ENCODE results near the gene HSPB2. TPM values are rescaled to one million over a fixed set of nuclear protein-coding genes. Genes with fewer than 3 reads are reported as not detected.

HSPB2 gene
- total RNA-seq, 2 experiments from 2014 or later = 0.23 TPM; not detected in 1

DNA sequence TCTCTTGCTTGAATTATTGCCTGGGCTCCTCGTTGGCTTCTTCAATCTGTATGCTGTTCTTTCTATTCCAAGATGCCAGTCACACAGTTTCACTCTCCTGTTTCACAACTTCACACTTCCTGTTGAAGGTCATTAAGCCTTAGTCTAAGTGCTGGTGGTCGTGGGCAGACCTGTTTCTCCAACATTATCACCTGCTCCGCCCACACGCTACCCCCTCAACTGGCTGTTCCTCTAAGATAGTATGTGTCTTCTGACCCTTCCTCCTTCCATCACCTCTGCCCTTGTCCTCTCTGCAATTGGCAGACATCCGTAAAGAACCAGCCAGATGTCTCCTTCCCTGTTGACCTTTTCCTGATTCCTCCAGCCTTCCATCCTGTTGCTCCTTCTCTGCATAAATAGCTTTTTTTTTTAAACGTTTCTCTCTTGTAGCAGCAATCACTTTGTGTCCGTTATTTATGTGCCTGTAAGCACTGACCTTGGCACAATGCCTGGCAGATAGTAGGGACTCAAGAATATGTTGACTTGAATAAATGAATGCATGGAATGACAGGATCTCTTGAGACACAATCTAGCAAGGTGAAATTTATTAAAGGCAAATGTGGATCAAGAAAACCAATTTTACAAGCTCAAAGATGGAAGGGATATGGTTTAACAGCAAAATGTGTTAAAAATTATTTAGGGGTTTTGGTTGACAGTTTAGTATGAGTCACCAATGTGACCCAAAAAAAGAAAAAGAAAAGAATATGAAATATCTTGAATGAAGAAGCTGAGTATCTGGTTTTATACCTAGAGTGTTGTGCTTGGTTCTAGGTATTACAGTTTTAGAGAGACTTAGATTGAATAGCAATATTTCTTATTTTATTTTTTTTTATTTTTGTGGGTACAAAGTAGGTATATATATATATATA is 37.2 kb downstream of the HSPB2 start:
- Mint-ChIP-seq H3K4me3 (no peak overlapping the region), H3K9me3 (no peaks in the 10 kb centered on the region), H3K4me1 (peaks cover 9% of the 10 kb centered on the region), H3K27me3 (peaks cover under 1% of the 10 kb centered on the region), H3K36me3 (no peaks in the 10 kb centered on the region), H3K27ac (no peak overlapping the region)
- no peak for DNase-seq
- ATAC-seq (ENCODE audit: low read depth) = no peak
- POLR2A ChIA-PET = no interaction called here

- Mint-ChIP-seq H3K9me3 (no peaks in the 10 kb centered on the region), H3K4me3 (no peak overlapping the region), H3K4me1 (peaks cover 9% of the 10 kb centered on the region), H3K36me3 (no peaks in the 10 kb centered on the region), H3K27ac (no peak overlapping the region), H3K27me3 (no peaks in the 10 kb centered on the region)
- POLR2A ChIA-PET = no interaction called here
- DNase-seq (no peak), ATAC-seq (ENCODE audit: low read depth) (no peak)
These were observed 39.0 kb downstream of the HSPB2 start for GRCh38 chr11:111951565-111951964.

- Mint-ChIP-seq H3K4me3 (no peak overlapping the region), H3K27ac (no peak overlapping the region), H3K36me3 (no peaks in the 10 kb centered on the region), H3K4me1 (peaks cover 8% of the 10 kb centered on the region), H3K27me3 (no peaks in the 10 kb centered on the region), H3K9me3 (no peaks in the 10 kb centered on the region)
- DNase-seq (no peak), ATAC-seq (ENCODE audit: low read depth) (no peak)
- POLR2A ChIA-PET = no interaction called here
These were observed 41.6 kb downstream of the HSPB2 start for GRCh38 chr11:111954154-111954553.

DNA sequence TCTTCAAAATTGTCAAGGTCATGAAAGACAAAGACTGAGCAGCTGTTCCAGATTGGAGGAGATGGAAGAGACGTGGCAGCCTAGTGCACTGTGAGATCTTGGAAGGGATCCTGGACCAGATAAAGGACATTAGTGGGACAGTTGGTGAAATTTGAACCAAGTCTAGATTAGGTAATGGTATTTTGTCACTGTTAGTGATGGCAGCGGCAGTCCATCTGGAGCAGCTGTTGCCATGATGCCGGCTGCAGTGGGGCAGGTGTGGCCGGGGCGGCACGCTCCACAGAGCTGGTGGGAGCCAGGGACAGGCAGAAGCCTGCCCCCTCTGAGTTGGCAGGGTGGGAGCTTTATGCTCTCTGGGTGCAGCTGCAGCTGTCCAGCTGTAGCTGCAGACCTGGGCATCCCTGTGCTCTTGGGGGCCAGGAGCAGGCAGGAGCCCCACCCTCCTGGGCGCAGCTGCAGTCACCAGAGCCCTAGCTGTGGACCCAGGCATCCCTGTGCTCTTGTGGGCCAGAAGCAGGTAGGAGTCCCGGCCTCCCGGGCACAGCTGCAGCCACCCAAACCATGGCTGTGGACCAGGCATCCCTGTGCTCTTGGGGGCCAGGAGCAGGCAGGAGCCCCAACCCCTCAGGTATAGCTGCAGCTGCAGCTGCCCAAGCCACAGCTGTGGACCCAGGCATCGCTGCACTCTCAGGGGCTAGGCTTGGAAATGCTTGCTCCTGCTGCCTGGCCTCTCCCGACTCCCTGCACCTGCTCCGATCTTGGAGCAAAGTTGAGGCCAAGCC is 45.3 kb downstream of the HSPB2 start:
- no peaks in the 10 kb centered on the region for H3K36me3 Mint-ChIP-seq
- no peak overlapping the region for H3K27ac Mint-ChIP-seq
- H3K4me3 Mint-ChIP-seq = no peak overlapping the region
- no peaks in the 10 kb centered on the region for H3K27me3 Mint-ChIP-seq
- no peak for DNase-seq
- H3K9me3 Mint-ChIP-seq = no peaks in the 10 kb centered on the region
- no peak for ATAC-seq (ENCODE audit: low read depth)
- POLR2A ChIA-PET = no interaction called here
- H3K4me1 Mint-ChIP-seq = no peaks in the 10 kb centered on the region

DNA sequence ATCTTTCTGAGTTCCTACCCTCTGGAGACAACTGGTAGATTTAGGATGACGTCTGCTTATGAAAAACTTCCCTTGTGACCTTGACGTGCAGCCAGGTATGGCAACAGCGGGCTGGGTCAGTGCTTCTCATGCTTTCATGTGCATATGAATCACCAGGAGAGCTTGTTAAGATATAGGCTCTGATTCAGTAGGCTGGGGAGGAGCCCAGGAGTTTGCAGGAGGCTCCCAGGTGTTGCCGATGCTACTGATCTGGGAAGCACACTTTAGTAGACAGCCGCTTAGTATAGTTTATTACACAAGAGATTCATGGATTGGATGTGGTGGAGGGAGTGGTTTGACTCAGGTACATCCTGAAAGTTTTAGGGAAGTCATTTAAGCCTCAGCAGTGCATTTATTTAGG is 48.4 kb downstream of the HSPB2 start:
- DNase-seq = no peak
- Mint-ChIP-seq H3K27me3 (no peaks in the 10 kb centered on the region), H3K9me3 (no peaks in the 10 kb centered on the region), H3K36me3 (no peaks in the 10 kb centered on the region), H3K4me3 (no peak overlapping the region), H3K27ac (no peak overlapping the region), H3K4me1 (no peaks in the 10 kb centered on the region)
- POLR2A ChIA-PET = no interaction called here
- no peak for ATAC-seq (ENCODE audit: low read depth)

GRCh38 chr11:111961389-111962300 is 49.1 kb downstream of the HSPB2 start:
- POLR2A ChIA-PET = no interaction called here

More at GRCh38 chr11:111961389-111962300, 49.1 kb downstream of the HSPB2 start:
- DNase-seq (no peak), ATAC-seq (ENCODE audit: low read depth) (no peak)
- Mint-ChIP-seq H3K36me3 (no peaks in the 10 kb centered on the region), H3K4me1 (peaks cover under 1% of the 10 kb centered on the region), H3K4me3 (no peak overlapping the region), H3K27me3 (no peaks in the 10 kb centered on the region), H3K9me3 (no peaks in the 10 kb centered on the region), H3K27ac (no peak overlapping the region)

Other genes starting within 250 kb of the HSPB2 start
- gene PPP2R1B, start 146.3 kb upstream of the HSPB2 start, total RNA-seq = 10 to 100 TPM; 45.1 to 47.1 TPM
- gene ALG9, start 41.2 kb upstream of the HSPB2 start, total RNA-seq = 10 to 100 TPM; 26.8 to 28.8 TPM
- 1 to 10 TPM; 3.4 to 3.5 TPM for gene FDXACB1, start 33.6 kb upstream of the HSPB2 start, total RNA-seq
- gene CFAP68, start 33.2 kb upstream of the HSPB2 start, total RNA-seq = 10 to 100 TPM; 20.4 to 22.9 TPM
- not detected for gene CRYAB, start 964 bp upstream of the HSPB2 start, total RNA-seq
- gene C11orf52, start 6.2 kb downstream of the HSPB2 start, total RNA-seq = not detected
- 1 to 10 TPM; 2.5 to 3.2 TPM for gene DIXDC1, start 24.6 kb downstream of the HSPB2 start, total RNA-seq
- 10 to 100 TPM; 26.0 to 28.5 TPM for gene DLAT, start 112.7 kb downstream of the HSPB2 start, total RNA-seq
- gene PIH1D2, start 161.3 kb downstream of the HSPB2 start, total RNA-seq = under 1 TPM in 1 of 2 experiments, not detected in 1; 0.50 TPM
- gene NKAPD1, start 161.6 kb downstream of the HSPB2 start, total RNA-seq = 10 to 100 TPM; 21.5 to 22.7 TPM
- gene TIMM8B, start 174.0 kb downstream of the HSPB2 start, total RNA-seq = 10 to 100 TPM; 36.8 to 39.3 TPM
- gene SDHD, start 174.1 kb downstream of the HSPB2 start, total RNA-seq = 10 to 100 TPM; 87.2 to 93.8 TPM